NT2/D1 (cell line): ENCODE data around the gene MTMR1.

Source experiments
- SUZ12 ChIP-seq: IDR thresholded peaks from 2 replicates; pipeline ENCODE4 v1.6.1; 2011; ENCODE audit not compliant: insufficient read length, insufficient read depth; ENCODE audit errors: extremely low read depth
- YY1 ChIP-seq: IDR thresholded peaks from 2 replicates; pipeline ENCODE4 v1.6.1; 2011; ENCODE audit not compliant: insufficient read length, insufficient read depth
- ZNF274 ChIP-seq: IDR thresholded peaks from 2 replicates; pipeline ENCODE4 v1.6.1; 2011; ENCODE audit warnings: mild to moderate bottlenecking, low read depth, low read length

- no peak for TF ChIP-seq ZNF274
- no peak for TF ChIP-seq YY1
- TF ChIP-seq SUZ12, result no peak
Measured at GRCh38 chrX:150753968-150754367, 60.8 kb downstream of the MTMR1 start.
